Effector memory CD4-positive, alpha-beta T cell (primary cell): ENCODE data around the gene GNAQ.

Experiments used
- DNase-seq, 3 donors: peaks; one replicate each; pipeline ENCODE4 v3.0.0-alpha.2; 2020
- H3K27ac ChIP-seq: 2 replicates; pipeline ENCODE4 v1.7.0; 2013; ENCODE audit warnings: mild to moderate bottlenecking, low read length, moderate library complexity; ENCODE audit not compliant: insufficient read depth, poor library complexity, severe bottlenecking
- H3K27me3 ChIP-seq: replicated peaks from 2 replicates; pipeline ENCODE4 v1.7.0; 2013; ENCODE audit warnings: mild to moderate bottlenecking, low read length; ENCODE audit not compliant: insufficient read depth, control insufficient read depth, poor library complexity, severe bottlenecking
- H3K36me3 ChIP-seq: 2 replicates; pipeline ENCODE4 v1.7.0; 2013; ENCODE audit warnings: mild to moderate bottlenecking, low read length, moderate library complexity; ENCODE audit not compliant: control insufficient read depth, insufficient read depth
- H3K4me1 ChIP-seq: 2 replicates; pipeline ENCODE4 v1.7.0; 2013; ENCODE audit warnings: low read length, mild to moderate bottlenecking; ENCODE audit not compliant: control insufficient read depth, insufficient read depth, poor library complexity, severe bottlenecking
- H3K4me3 ChIP-seq: 2 replicates; pipeline ENCODE4 v1.7.0; 2013; ENCODE audit warnings: low read length, low read depth, mild to moderate bottlenecking; ENCODE audit not compliant: insufficient read depth, poor library complexity, severe bottlenecking
- H3K9me3 ChIP-seq: 2 replicates; pipeline ENCODE4 v1.7.0; 2013; ENCODE audit warnings: mild to moderate bottlenecking, low read length, moderate library complexity; ENCODE audit not compliant: control insufficient read depth

The GNAQ gene

DNA sequence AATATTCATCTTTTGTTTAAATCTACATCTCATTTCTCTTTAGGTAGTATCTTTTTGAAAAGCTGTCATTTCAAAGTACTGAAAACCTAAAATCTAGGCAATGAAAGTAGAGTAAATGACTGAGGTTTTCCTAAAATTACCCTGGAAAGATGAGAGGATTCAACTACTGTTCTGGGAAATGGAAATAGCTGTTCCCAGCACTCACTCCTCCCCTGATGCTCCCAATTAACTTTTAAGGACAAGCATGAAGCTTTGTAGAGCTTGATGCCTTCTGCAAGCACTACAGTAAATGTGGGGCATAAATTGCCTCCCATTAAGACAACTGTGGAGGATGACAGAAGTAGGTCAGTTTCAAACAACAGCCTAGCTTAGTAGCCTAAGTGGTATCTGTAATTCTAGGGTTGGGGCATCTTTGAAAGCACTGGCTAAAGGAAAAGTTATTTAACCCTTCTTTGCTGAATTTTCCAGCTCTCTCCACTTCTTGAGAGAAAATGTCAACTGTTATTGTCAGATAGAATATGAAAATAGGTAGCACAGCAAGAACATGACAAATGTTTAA, 283.3 kb downstream of the GNAQ start:
- no peak for DNase-seq
- no peaks in the 10 kb centered on the region for H3K4me1 ChIP-seq
- H3K27ac ChIP-seq: no peak overlapping the region

DNA sequence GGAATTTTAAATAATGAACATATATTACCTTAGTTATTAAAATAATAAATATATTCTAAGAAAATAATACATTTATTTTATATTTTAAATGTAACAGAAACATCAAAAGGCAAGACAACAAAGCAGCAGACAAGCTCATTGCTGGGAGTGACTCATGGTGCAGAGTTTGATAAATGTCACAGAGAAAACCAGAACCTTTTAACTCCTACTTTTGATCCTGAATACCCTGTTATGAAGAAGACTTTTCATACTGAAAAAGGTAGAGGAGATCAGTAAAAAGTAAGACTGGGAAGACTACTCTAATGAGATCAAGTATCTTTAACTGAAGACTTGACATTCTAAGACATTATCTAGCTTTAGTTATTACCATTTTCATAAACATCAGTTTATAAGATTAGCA, 284.4 kb downstream of the GNAQ start:
- no peaks in the 10 kb centered on the region for H3K4me1 ChIP-seq
- no peak overlapping the region for H3K4me3 ChIP-seq

More for the DNA sequence above, 283.3 kb downstream of the GNAQ start:
- H3K27me3 ChIP-seq: no peaks in the 10 kb centered on the region
- H3K36me3 ChIP-seq: no peaks in the 10 kb centered on the region
- no peak overlapping the region for H3K4me3 ChIP-seq
- no peaks in the 10 kb centered on the region for H3K9me3 ChIP-seq

DNA sequence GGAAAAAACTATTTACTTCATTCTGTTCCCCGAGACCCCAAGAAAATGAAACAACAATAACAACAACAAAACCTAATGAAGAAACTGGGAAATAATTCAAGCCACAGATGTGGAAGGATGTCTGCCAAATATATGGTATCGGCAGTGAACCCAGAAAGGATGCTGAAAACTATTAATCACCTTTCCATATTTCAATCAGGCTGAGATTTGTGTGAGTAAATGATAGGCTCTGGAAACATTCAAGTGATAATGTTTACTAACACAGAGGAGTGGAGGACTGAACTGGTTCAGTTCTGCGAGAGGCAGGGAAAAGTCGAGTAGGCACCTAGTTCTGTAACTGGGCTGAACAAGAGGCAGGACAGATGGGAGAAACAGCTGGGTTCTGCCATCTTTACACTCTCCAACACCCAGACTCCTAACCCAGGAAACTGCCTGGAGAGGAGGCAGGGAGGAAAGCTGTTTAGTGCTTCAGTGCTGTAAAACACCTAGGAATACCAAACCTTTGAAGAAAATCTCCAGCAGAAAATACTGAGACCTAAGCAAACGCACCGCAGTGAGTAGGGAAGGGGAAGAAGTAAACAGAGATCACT, 286.7 kb downstream of the GNAQ start:
- no peaks in the 10 kb centered on the region for H3K9me3 ChIP-seq
- H3K27ac ChIP-seq: no peak overlapping the region
- no peaks in the 10 kb centered on the region for H3K27me3 ChIP-seq
- H3K4me3 ChIP-seq: no peak overlapping the region
- no peak for DNase-seq
- no peaks in the 10 kb centered on the region for H3K36me3 ChIP-seq
- no peaks in the 10 kb centered on the region for H3K4me1 ChIP-seq

More for the DNA sequence above, 284.4 kb downstream of the GNAQ start:
- Histone ChIP-seq H3K36me3 (no peaks in the 10 kb centered on the region), H3K9me3 (no peaks in the 10 kb centered on the region), H3K27ac (no peak overlapping the region), H3K27me3 (no peaks in the 10 kb centered on the region)
- no peak for DNase-seq

DNA sequence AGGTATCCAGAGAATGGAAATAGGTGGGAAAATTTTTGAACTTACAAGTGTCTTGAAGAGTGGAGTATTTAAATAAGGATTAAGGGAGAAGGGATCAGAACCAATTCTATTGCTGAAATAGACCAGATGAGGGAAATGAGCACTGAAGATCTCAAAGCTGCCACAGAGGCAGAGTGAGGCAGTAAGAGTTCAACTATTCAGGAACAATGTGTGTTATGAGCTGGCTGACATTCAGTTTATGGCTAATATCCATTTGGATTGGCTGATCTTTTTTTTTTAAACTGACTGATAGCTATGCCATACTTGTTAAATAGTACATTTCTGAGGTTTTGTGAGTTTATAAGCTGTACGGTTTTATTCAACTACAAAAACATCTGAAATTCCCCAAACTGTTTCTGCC, 288.2 kb downstream of the GNAQ start:
- no peaks in the 10 kb centered on the region for H3K36me3 ChIP-seq
- DNase-seq: no peak
- no peaks in the 10 kb centered on the region for H3K4me1 ChIP-seq
- no peak overlapping the region for H3K27ac ChIP-seq
- no peaks in the 10 kb centered on the region for H3K27me3 ChIP-seq
- H3K4me3 ChIP-seq: no peak overlapping the region
- no peaks in the 10 kb centered on the region for H3K9me3 ChIP-seq

DNA sequence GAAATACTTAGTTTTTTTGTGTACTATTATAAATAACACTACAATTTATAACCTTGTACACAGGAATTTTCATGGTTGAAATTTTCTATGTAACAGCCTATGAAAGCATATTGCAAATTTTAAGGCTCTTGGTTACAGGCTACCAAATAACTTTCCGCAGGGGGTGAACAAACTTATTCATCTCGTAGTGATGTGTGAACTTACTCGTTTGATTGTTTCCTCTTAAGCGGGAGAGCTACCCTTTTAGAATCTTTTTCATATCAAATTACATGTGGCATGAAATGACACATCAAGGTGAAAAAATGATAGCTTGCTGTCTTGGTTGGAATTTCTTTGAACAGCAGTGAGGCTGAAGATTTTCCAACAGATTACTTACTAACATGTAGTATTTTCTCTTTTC, 292.7 kb downstream of the GNAQ start:
- Histone ChIP-seq H3K36me3 (no peaks in the 10 kb centered on the region), H3K27ac (no peak overlapping the region), H3K4me3 (no peak overlapping the region), H3K27me3 (no peaks in the 10 kb centered on the region), H3K9me3 (no peaks in the 10 kb centered on the region), H3K4me1 (no peaks in the 10 kb centered on the region)
- no peak for DNase-seq

DNA sequence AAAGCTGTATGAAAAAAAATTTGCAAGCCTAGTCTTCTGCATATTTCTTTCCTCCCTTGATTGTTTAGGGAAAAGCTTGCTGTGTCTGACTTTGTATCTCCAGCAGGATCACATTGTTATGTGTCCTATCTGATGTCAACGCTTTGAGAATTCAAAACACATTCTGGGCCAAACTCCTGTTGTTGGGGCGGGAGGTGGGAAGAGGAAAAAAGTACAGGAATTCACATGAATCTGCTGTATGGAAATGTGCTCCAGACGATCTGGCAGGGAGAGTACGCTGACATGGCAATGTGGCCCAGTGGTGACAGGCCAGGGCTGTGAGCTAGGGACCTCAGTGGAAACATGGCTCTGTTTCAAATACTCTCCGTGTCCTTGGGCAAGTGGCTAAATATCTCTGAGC, 296.1 kb downstream of the GNAQ start:
- Histone ChIP-seq H3K9me3 (no peaks in the 10 kb centered on the region), H3K36me3 (no peaks in the 10 kb centered on the region), H3K4me1 (no peaks in the 10 kb centered on the region), H3K27me3 (no peaks in the 10 kb centered on the region), H3K4me3 (no peak overlapping the region), H3K27ac (no peak overlapping the region)
- DNase-seq: no peak

DNA sequence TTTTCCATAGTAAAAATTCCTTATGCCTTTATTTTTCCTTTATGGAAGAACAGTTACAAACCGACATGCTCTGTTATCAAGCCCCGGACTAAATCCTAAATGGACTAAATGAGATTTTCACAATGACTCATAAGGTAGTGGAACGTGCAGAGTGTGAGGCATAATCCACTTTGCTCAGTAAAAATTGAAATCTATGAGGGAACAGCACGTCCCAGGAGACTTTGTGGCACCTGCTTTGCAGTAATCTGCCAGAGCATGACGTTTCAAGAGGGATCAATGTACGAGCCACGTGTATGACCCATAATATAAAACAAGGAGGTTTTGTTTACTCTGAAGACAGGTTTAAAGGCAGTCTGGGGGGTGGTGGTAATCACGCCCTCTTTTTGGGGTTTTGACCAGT, 299.7 kb downstream of the GNAQ start:
- H3K4me1 ChIP-seq: no peaks in the 10 kb centered on the region
- no peak overlapping the region for H3K27ac ChIP-seq
- H3K9me3 ChIP-seq: no peaks in the 10 kb centered on the region
- H3K27me3 ChIP-seq: no peaks in the 10 kb centered on the region
- H3K36me3 ChIP-seq: peaks cover 17% of the 10 kb centered on the region
- no peak for DNase-seq
- H3K4me3 ChIP-seq: no peak overlapping the region

DNA sequence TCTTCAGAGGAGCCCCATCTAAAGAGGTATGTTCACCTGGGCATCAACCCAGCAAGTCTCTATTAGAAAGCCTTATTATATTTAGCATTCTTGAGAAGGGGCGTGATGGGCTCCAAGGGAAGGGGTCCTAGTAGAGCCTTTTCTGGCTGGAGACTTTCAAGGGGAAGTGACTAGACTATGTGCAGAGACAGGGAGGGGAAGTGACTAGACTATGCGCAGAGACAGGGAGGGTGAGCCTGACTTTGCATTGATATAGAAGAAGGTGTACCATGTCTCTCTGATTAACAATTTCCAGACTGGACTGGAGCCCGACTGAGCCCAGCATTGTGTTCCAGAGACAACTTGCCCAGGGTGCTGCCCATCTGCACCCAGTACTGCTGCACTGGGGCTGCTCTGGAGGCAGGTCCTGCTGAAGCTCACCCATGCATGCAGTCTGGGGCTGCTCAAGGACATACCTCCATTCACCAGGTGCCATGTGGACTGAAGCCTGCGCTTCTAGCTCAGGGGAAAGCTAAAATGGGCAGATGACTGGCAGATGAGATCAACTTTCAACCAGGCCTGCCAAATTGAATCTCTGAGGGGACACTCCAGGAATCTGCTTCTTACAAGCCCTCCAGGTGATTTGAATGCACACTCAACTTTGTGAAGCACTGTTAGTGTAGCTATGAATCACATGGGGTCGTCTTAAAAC, 300.5 kb downstream of the GNAQ start:
- Histone ChIP-seq H3K4me3 (no peak overlapping the region), H3K36me3 (peaks cover 19% of the 10 kb centered on the region), H3K9me3 (no peaks in the 10 kb centered on the region), H3K27ac (no peak overlapping the region), H3K4me1 (no peaks in the 10 kb centered on the region), H3K27me3 (no peaks in the 10 kb centered on the region)
- no peak for DNase-seq

DNA sequence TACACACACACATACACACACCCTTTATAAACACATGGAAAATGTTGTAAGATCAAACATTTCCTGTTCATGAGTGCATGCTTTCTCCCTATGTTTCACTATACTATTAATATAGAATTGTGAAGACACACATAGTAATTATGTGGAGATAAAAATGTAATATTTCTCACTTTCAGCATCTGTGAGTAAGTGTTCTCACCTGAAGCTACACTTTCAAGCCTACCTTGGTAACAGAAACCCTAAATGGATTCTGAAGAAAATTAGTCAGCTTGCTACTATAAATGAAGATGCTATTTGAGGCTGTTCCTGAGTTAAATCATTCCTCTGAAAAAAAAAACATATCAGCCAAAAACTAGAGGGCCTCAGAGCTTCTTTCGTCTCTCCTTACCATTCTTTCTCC, 302.4 kb downstream of the GNAQ start:
- Histone ChIP-seq H3K4me1 (no peaks in the 10 kb centered on the region), H3K27me3 (no peaks in the 10 kb centered on the region), H3K27ac (no peak overlapping the region), H3K9me3 (no peaks in the 10 kb centered on the region), H3K4me3 (no peak overlapping the region), H3K36me3 (peaks cover 19% of the 10 kb centered on the region)
- no peak for DNase-seq

DNA sequence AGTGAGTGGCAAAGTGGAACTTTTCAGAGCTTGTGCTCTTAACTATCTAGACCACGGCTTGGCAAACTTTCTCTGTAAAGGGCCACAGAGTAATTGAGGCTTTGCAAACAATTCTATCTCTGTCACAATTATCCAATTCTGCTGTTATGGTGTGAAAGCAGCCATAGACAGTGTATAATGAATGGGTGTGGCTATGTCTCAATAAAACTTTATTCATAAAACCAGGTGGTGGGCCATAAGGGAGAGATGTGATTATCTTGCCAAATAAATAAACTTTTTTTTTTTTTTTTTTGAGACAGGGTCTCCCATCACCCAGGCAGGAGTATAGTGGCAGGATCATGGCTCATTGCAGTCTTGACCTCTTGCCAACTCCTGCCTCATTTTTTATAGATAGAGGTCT, 304.8 kb downstream of the GNAQ start:
- no peaks in the 10 kb centered on the region for H3K27me3 ChIP-seq
- no peak overlapping the region for H3K4me3 ChIP-seq
- no peaks in the 10 kb centered on the region for H3K4me1 ChIP-seq
- no peak overlapping the region for H3K27ac ChIP-seq
- peaks cover 19% of the 10 kb centered on the region for H3K36me3 ChIP-seq
- H3K9me3 ChIP-seq: no peaks in the 10 kb centered on the region
- no peak for DNase-seq
